Naive thymus-derived CD4-positive, alpha-beta T cell (primary cell): ENCODE measurements around the gene LIPT2. TPM values are rescaled to one million over a fixed set of nuclear protein-coding genes. Genes with fewer than 3 reads are reported as not detected.

Experiments
- ATAC-seq: fragments of 150-1000 bp; cut with Tn5 transposase; 2 replicates; pipeline ENCODE4 v1.10.0; 2021; ENCODE audit warnings: mild to moderate bottlenecking, moderate library complexity
- CTCF ChIA-PET: fragments of 350-600 bp; sonication (Branson Sonifier 250); formaldehyde crosslinking; loops from one replicate; lab custom pipeline; 2021; ENCODE audit warnings: antibody characterized with exemption; lab: Charles Lee
- POLR2A ChIA-PET: fragments of 350-600 bp; sonication (Branson Sonifier 250); formaldehyde crosslinking; loops from one replicate; lab custom pipeline; 2021; ENCODE audit warnings: antibody characterized with exemption, inconsistent platforms; lab: Charles Lee
- DNase-seq, 9 donors: peaks; one replicate each; pipeline versions ENCODE4 v3.0.0 to v3.0.0-alpha.2; 2020 to 2022; ENCODE audit warnings: mixed read lengths in 1 of 9
- H3K27ac ChIP-seq: one replicate; pipeline ENCODE4 v1.7.0; 2013; ENCODE audit warnings: mild to moderate bottlenecking, low read depth, low read length, moderate library complexity
- H3K27me3 ChIP-seq, 2 donors: one replicate each; pipeline ENCODE4 v1.7.0; 2013; ENCODE audit warnings: low read length in 2 of 2, mild to moderate bottlenecking in 2 of 2, moderate library complexity in 2 of 2; ENCODE audit not compliant: control insufficient read depth in 2 of 2, insufficient read depth in 2 of 2
- H3K36me3 ChIP-seq, 3 experiments: 1 replicate in 2 of 3; 2 replicates in 1 of 3; pipeline ENCODE4 v1.7.0; 2013; ENCODE audit warnings: low read length in 3 of 3, mild to moderate bottlenecking in 3 of 3, moderate library complexity in 1 of 3; ENCODE audit not compliant: insufficient read depth in 3 of 3, control insufficient read depth in 2 of 3
- H3K4me1 ChIP-seq, 2 donors: one replicate each; pipeline ENCODE4 v1.7.0; 2013; ENCODE audit warnings: low read length in 2 of 2, mild to moderate bottlenecking in 2 of 2, moderate library complexity in 1 of 2; ENCODE audit not compliant: control insufficient read depth in 2 of 2, insufficient read depth in 2 of 2
- H3K4me3 ChIP-seq: 2 replicates; pipeline ENCODE4 v1.7.0; 2013; ENCODE audit warnings: mild to moderate bottlenecking, low read length
- H3K9me3 ChIP-seq, 3 experiments: 1 replicate in 2 of 3; 2 replicates in 1 of 3; pipeline ENCODE4 v1.7.0; 2013; ENCODE audit warnings: low read length in 3 of 3; ENCODE audit not compliant: control insufficient read depth in 2 of 3
- H3K27ac Mint-ChIP-seq, 9 donors: one replicate each; pipeline ENCODE4 v1.8.0; 2020 to 2022; ENCODE audit warnings: mixed read lengths in 9 of 9, mild to moderate bottlenecking in 8 of 9, moderate library complexity in 5 of 9, inconsistent platforms in 2 of 9
- H3K27me3 Mint-ChIP-seq, 5 donors: one replicate each; pipeline ENCODE4 v1.8.0; 2021 to 2022; ENCODE audit warnings: mixed read lengths in 5 of 5, mild to moderate bottlenecking in 1 of 5
- H3K36me3 Mint-ChIP-seq, 5 donors: one replicate each; pipeline ENCODE4 v1.8.0; 2020 to 2022; ENCODE audit warnings: mixed read lengths in 5 of 5, mild to moderate bottlenecking in 3 of 5, inconsistent platforms in 1 of 5
- H3K4me1 Mint-ChIP-seq, 7 donors: one replicate each; pipeline ENCODE4 v1.8.0; 2020 to 2022; ENCODE audit warnings: mixed read lengths in 7 of 7, mild to moderate bottlenecking in 3 of 7, inconsistent platforms in 1 of 7
- H3K4me3 Mint-ChIP-seq, 10 donors: one replicate each; pipeline ENCODE4 v1.8.0; 2020 to 2022; ENCODE audit warnings: mild to moderate bottlenecking in 10 of 10, mixed read lengths in 10 of 10, moderate library complexity in 6 of 10, inconsistent platforms in 2 of 10
- H3K9me3 Mint-ChIP-seq, 11 donors: one replicate each; pipeline ENCODE4 v1.8.0; 2020 to 2022; ENCODE audit warnings: mixed read lengths in 11 of 11, mild to moderate bottlenecking in 4 of 11, inconsistent platforms in 1 of 11, moderate library complexity in 1 of 11
- intact Hi-C, 2 donors: fragments of 100-400 bp; cut with micrococcal nuclease; formaldehyde crosslinking; loops; one replicate each; pipeline ENCODE4 v1.15.1; 2023
- polyA plus RNA-seq, 2 donors: library from polyadenylated mRNA; unstranded; fragments of 300-500 nt; fragmentation: Illumina TruSeq; gene quantifications; one replicate each; pipeline ENCODE4 v1.2.3, GENCODE V29; 2021
- total RNA-seq, 6 experiments: library from RNA in 5 of 6; stranded (reverse) in 5 of 6; gene quantifications; 1 replicate in 5 of 6; 2 replicates in 1 of 6; pipeline ENCODE4 v1.2.3 and lab custom pipeline; 2021 to 2026

LIPT2 gene
- total and polyA plus RNA-seq, 7 experiments from 2014 or later = 1.9 to 23.3 (median 16.9) TPM

DNA sequence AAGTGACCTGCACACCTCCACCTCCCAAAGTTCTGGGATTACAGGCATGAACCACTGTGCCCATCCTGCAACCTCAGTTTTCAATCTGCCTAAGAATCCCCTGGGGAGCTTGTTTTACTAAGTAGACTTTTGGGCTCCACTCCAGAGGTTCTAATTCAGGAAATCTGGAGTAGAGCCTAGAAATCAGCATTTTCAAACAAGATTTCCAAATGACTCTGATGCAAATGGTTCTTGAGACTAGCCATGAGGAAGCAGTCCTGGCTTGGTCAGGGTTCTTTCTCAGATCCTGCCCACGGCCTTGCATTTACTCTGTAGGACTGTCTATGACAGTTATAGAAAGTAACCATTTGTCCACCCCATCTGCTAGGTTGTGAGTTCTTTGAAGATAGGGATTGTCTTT is 24.6 kb downstream of the LIPT2 start:
- ATAC-seq (no peak), DNase-seq (no peak)
- ChIA-PET CTCF (no interaction called here), POLR2A (no interaction called here)
- Histone ChIP-seq H3K4me3 (no peak overlapping the region), H3K4me1 (no peaks in the 10 kb centered on the region), H3K27ac (no peak overlapping the region), H3K9me3 (no peaks in the 10 kb centered on the region), H3K36me3 (no peaks in the 10 kb centered on the region), H3K27me3 (peaks cover 0 to 6% of the 10 kb centered on the region in 2 donors)
- intact Hi-C loops = no loop called here
- H3K9me3 Mint-ChIP-seq = peaks cover 0 to 2% (median 0%) of the 10 kb centered on the region in 11 donors
- H3K4me1 Mint-ChIP-seq = peaks cover 0 to 22% (median 12%) of the 10 kb centered on the region in 7 donors
- H3K4me3 Mint-ChIP-seq = peak overlapping the region in 1 of 10 donors; percentile 63
- H3K27me3 Mint-ChIP-seq = peaks cover 39 to 46% (median 42%) of the 10 kb centered on the region in 5 donors
- H3K36me3 Mint-ChIP-seq = no peaks in the 10 kb centered on the region
- H3K27ac Mint-ChIP-seq = no peak overlapping the region

DNA sequence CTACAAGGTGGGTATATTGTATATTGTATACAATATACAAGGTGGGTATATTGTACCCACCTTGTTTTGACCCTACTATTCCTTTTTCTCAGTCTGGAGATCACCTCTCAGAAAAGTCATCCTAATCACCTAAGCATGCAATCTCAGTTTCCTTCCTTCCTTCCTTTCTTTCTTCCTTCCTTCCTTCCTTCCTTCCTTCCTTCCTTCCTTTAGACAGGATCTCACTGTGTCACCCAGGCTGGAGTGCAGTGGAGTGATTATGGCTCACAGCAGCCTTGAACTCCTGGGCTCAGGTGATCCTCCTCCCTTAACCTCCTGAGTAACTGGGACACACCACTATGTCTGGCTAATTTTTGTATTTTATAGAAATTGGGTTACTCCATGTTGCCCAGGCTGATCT is 25.0 kb downstream of the LIPT2 start:
- DNase-seq (no peak), ATAC-seq (no peak)
- ChIA-PET POLR2A (no interaction called here), CTCF (no interaction called here)
- Histone ChIP-seq H3K27me3 (peaks cover 0 to 6% of the 10 kb centered on the region in 2 donors), H3K4me3 (no peak overlapping the region), H3K4me1 (no peaks in the 10 kb centered on the region), H3K36me3 (no peaks in the 10 kb centered on the region), H3K9me3 (no peaks in the 10 kb centered on the region), H3K27ac (no peak overlapping the region)
- no peaks in the 10 kb centered on the region for H3K36me3 Mint-ChIP-seq
- peaks cover 0 to 22% (median 11%) of the 10 kb centered on the region in 7 donors for H3K4me1 Mint-ChIP-seq
- peak overlapping the region in 2 of 10 donors; percentile 32 to 63 for H3K4me3 Mint-ChIP-seq
- H3K27me3 Mint-ChIP-seq = peaks cover 39 to 44% (median 44%) of the 10 kb centered on the region in 5 donors
- peaks cover 0 to 2% (median 0%) of the 10 kb centered on the region in 11 donors for H3K9me3 Mint-ChIP-seq
- intact Hi-C loops = no loop called here
- H3K27ac Mint-ChIP-seq = no peak overlapping the region

DNA sequence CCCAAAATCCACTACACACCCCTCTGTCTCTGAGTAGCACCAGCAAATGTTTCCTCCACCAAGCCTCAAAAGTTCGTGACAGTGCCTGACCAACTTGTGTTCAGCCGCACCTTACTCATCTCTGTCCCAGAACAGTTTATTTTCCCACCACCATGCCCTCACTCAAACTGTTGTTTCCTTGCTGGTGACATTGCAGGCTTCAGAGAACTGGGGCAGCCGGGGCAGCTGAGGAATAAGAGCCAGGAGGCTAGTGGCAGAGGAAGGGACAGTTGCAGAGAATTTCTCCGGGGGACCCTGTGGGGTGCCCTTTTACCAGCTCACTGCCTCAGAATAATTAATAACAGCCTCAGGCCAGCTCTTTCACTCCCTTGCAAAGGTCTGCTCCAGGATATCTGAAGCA is 25.5 kb downstream of the LIPT2 start:
- intact Hi-C loops = no loop called here
- no peaks in the 10 kb centered on the region for H3K9me3 ChIP-seq
- H3K27me3 ChIP-seq = peaks cover 0 to 6% of the 10 kb centered on the region in 2 donors
- H3K27ac Mint-ChIP-seq = no peak overlapping the region
- ChIA-PET CTCF (no interaction called here), POLR2A (no interaction called here)
- no peaks in the 10 kb centered on the region for H3K36me3 ChIP-seq
- no peak overlapping the region for H3K4me3 ChIP-seq
- H3K27ac ChIP-seq = no peak overlapping the region
- peaks cover 0 to 22% (median 11%) of the 10 kb centered on the region in 7 donors for H3K4me1 Mint-ChIP-seq
- no peaks in the 10 kb centered on the region for H3K4me1 ChIP-seq
- ATAC-seq (no peak), DNase-seq (no peak)
- H3K27me3 Mint-ChIP-seq = peaks cover 41 to 44% (median 44%) of the 10 kb centered on the region in 5 donors
- peaks cover 0 to 2% (median 0%) of the 10 kb centered on the region in 11 donors for H3K9me3 Mint-ChIP-seq
- H3K36me3 Mint-ChIP-seq = no peaks in the 10 kb centered on the region
- H3K4me3 Mint-ChIP-seq = peak overlapping the region in 7 of 10 donors; percentile 0 to 63 (median 32)

DNA sequence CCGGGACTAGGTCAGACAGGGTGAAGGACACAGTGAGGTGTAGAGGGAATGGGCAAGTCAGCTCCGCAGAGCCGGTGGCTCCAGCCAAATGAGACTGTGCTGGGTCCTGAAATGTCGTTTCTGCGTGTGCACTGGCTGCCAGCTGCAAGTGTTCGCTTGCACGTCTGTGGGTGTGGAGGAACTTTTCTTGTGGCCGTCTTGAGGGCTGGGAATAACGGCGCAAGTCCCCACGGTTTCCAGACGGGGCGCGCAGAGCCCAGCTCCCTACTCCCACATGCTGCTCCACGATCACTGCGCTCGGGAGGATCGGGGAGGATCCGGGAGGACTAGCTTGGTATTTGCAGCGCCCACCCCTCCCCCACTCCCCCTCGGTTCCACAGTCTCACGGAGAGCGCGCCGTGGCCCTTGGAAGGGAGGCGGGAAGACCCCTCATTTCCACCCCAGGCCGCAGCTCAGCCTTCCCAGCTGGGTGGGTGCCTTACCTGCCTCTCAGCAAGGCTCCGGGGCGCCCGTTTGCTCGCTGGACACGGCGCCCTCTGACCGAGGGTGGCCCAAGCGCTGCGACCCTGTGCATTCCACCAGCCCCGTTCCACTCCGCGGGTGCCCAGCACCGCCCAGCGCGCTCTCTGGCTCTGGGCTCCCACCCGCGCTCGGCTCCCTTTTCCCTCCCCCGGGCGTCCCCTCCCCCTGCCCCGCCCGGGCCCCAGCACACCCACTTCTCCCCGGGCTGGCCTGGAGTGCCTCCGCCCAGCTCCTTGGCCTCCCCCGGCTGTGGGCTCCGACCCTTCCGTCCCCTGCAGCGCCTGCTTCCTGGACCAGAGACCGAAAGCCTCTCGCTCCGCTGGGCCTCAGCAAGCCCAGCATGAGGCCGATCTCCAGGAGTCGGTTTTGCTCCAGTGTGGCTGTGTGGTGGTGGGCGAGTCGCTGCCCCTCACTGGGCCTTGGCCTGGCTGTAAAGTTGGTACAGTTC is 26.3 kb downstream of the LIPT2 start, which contains the start of gene KCNE3:
Gene KCNE3 (minus strand): TSS at position 634 of the 970 bp plus-strand sequence. CDS start 9,986 bp downstream, outside the sequence.
- intact Hi-C loops = no loop called here
- H3K9me3 ChIP-seq = no peaks in the 10 kb centered on the region
- no peak within 1 kb of the TSS for H3K4me3 ChIP-seq
- no peak within 1 kb of the TSS for H3K27ac Mint-ChIP-seq
- ATAC-seq (peak; percentile 52), DNase-seq (no peak)
- H3K9me3 Mint-ChIP-seq = peaks cover 0 to 2% (median 0%) of the 10 kb centered on the region in 11 donors
- peaks cover 0 to 22% (median 9%) of the 10 kb centered on the region in 7 donors for H3K4me1 Mint-ChIP-seq
- H3K27ac ChIP-seq = no peak within 1 kb of the TSS
- peak within 1 kb of the TSS in 7 of 10 donors; percentile 0 to 67 (median 45) for H3K4me3 Mint-ChIP-seq
- ChIA-PET CTCF (no interaction called here), POLR2A (no interaction called here)
- H3K36me3 ChIP-seq = no peaks in the 10 kb centered on the region
- peaks cover 41 to 44% (median 43%) of the 10 kb centered on the region in 5 donors for H3K27me3 Mint-ChIP-seq
- H3K27me3 ChIP-seq = peaks cover 0 to 6% of the 10 kb centered on the region in 2 donors
- H3K4me1 ChIP-seq = no peaks in the 10 kb centered on the region
- no peaks in the 10 kb centered on the region for H3K36me3 Mint-ChIP-seq

DNA sequence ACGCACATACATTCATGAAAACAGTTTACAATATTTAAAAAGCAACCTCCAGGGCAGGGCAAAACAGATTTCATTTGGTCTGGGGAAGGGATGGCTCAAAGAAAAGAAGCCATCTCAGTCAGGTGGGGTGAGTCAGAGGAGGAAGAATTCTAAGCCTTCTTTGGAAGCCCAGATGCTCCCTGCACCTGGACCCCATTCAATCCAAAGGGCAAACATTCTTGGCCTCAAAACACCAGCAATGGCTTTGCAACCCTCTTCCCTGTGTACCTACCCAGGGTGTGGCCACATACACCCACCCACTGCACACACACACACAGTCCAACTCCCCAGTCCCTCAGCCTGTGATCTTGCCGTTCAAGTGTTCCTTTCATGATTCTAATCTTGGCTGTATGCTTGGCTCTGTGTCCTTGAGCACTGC is 28.2 kb downstream of the LIPT2 start:
- Mint-ChIP-seq H3K4me1 (peaks cover 0 to 22% (median 7%) of the 10 kb centered on the region in 7 donors), H3K27ac (no peak overlapping the region), H3K9me3 (peaks cover 0 to 2% (median 0%) of the 10 kb centered on the region in 11 donors), H3K4me3 (no peak overlapping the region), H3K36me3 (no peaks in the 10 kb centered on the region), H3K27me3 (peaks cover 41 to 44% (median 41%) of the 10 kb centered on the region in 5 donors)
- DNase-seq = no peak
- ATAC-seq = no peak
- intact Hi-C loops = no loop called here
- H3K36me3 ChIP-seq = no peaks in the 10 kb centered on the region
- no peak overlapping the region for H3K27ac ChIP-seq
- no peaks in the 10 kb centered on the region for H3K4me1 ChIP-seq
- no peaks in the 10 kb centered on the region for H3K9me3 ChIP-seq
- H3K27me3 ChIP-seq = peaks cover 0 to 6% of the 10 kb centered on the region in 2 donors
- H3K4me3 ChIP-seq = no peak overlapping the region
- CTCF ChIA-PET = no interaction called here
- POLR2A ChIA-PET = no interaction called here

DNA sequence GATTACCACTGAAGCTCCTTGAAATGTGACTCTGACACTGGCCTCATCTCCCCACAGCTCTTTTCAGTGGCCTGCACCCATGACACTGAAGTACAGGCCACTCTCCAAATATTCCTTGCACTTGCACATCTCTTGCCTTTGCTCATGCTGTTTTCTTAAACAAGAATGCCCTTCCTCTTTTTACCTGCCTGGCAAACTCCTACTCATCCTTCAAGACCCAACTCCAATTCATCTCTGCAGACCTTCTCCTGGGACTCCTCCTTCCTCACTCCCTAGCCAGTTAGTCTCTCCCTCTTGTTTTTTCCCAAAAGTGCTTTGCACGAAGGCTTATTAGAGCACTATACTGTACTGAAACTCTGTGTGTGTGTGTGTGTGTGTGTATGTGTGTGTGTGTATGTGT is 28.8 kb downstream of the LIPT2 start:
- H3K27me3 Mint-ChIP-seq = peaks cover 41 to 44% (median 41%) of the 10 kb centered on the region in 5 donors
- Histone ChIP-seq H3K9me3 (no peaks in the 10 kb centered on the region), H3K4me1 (no peaks in the 10 kb centered on the region), H3K27ac (no peak overlapping the region), H3K4me3 (no peak overlapping the region), H3K27me3 (peaks cover 0 to 6% of the 10 kb centered on the region in 2 donors), H3K36me3 (no peaks in the 10 kb centered on the region)
- ChIA-PET POLR2A (no interaction called here), CTCF (no interaction called here)
- H3K4me1 Mint-ChIP-seq = peaks cover 0 to 22% (median 7%) of the 10 kb centered on the region in 7 donors
- H3K36me3 Mint-ChIP-seq = no peaks in the 10 kb centered on the region
- DNase-seq (no peak), ATAC-seq (no peak)
- peaks cover 0 to 2% (median 0%) of the 10 kb centered on the region in 11 donors for H3K9me3 Mint-ChIP-seq
- intact Hi-C loops = no loop called here
- H3K4me3 Mint-ChIP-seq = no peak overlapping the region
- H3K27ac Mint-ChIP-seq = no peak overlapping the region
